Neuronal stem cell (in vitro differentiated cells): Measurements from ENCODE around the gene NTRK2.

Experiments
- DNase-seq: peaks from one replicate; pipeline ENCODE4 v3.0.0-alpha.2; 2013; ENCODE audit warnings: low spot score
- H2AFZ ChIP-seq: one replicate; pipeline ENCODE4 v1.6.1; 2013; ENCODE audit warnings: mild to moderate bottlenecking, low read length, inconsistent platforms
- H2AK5ac ChIP-seq: 2 replicates; pipeline ENCODE4 v1.6.1; 2013; ENCODE audit warnings: low read depth, mild to moderate bottlenecking, inconsistent platforms, low read length, moderate library complexity, mixed read lengths
- H2BK120ac ChIP-seq: 2 replicates; pipeline ENCODE4 v1.6.1; 2013; ENCODE audit warnings: low read depth, mild to moderate bottlenecking, inconsistent platforms, low read length, moderate library complexity, mixed read lengths
- H2BK12ac ChIP-seq: one replicate; pipeline ENCODE4 v1.6.1; 2013; ENCODE audit warnings: low read length, inconsistent platforms
- H2BK15ac ChIP-seq: 2 replicates; pipeline ENCODE4 v1.6.1; 2013; ENCODE audit warnings: mild to moderate bottlenecking, low read length, inconsistent platforms, mixed read lengths
- H2BK5ac ChIP-seq: one replicate; pipeline ENCODE4 v1.6.1; 2013; ENCODE audit warnings: inconsistent platforms, mild to moderate bottlenecking, low read length, moderate library complexity
- H3K14ac ChIP-seq: one replicate; pipeline ENCODE4 v1.6.1; 2013; ENCODE audit warnings: low read length, inconsistent platforms
- H3K18ac ChIP-seq: 2 replicates; pipeline ENCODE4 v1.6.1; 2013; ENCODE audit warnings: low read length, inconsistent platforms
- H3K23ac ChIP-seq: 2 replicates; pipeline ENCODE4 v1.6.1; 2013; ENCODE audit warnings: low read depth, mild to moderate bottlenecking, mixed read lengths, low read length, inconsistent platforms; ENCODE audit not compliant: poor library complexity
- H3K27ac ChIP-seq: replicated peaks from 3 replicates; pipeline ENCODE4 v1.5.1; 2013; ENCODE audit warnings: low read length, inconsistent platforms
- H3K27me3 ChIP-seq, 3 experiments: 2 replicates each; pipeline ENCODE4 v1.6.1; 2013; ENCODE audit warnings: low read length in 3 of 3, mild to moderate bottlenecking in 2 of 3, inconsistent platforms in 1 of 3, low read depth in 1 of 3, mixed read lengths in 1 of 3, moderate library complexity in 1 of 3; ENCODE audit not compliant: control insufficient read depth in 3 of 3, insufficient read depth in 3 of 3
- H3K36me3 ChIP-seq, 2 donors: replicated peaks in 1 of 2; 2 replicates each; pipeline ENCODE4 v1.6.1; 2013; ENCODE audit warnings: low read length in 2 of 2; ENCODE audit not compliant: control insufficient read depth in 2 of 2, insufficient read depth in 2 of 2
- H3K4ac ChIP-seq: 2 replicates; pipeline ENCODE4 v1.6.1; 2013; ENCODE audit warnings: inconsistent platforms, mild to moderate bottlenecking, low read length, moderate library complexity
- H3K4me1 ChIP-seq, 2 donors: 1 replicate in 1 of 2; 2 replicates in 1 of 2; pipeline ENCODE4 v1.6.1; 2013; ENCODE audit warnings: low read length in 2 of 2, low read depth in 1 of 2; ENCODE audit not compliant: control insufficient read depth in 2 of 2, insufficient read depth in 1 of 2
- H3K4me2 ChIP-seq: one replicate; pipeline ENCODE4 v1.6.1; 2013; ENCODE audit warnings: mild to moderate bottlenecking, low read length, inconsistent platforms; ENCODE audit not compliant: insufficient read depth, poor library complexity, severe bottlenecking
- H3K4me3 ChIP-seq, 2 donors: 2 replicates each; pipeline ENCODE4 v1.5.1; 2013; ENCODE audit warnings: low read length in 2 of 2, mild to moderate bottlenecking in 2 of 2, inconsistent platforms in 1 of 2, moderate library complexity in 1 of 2
- H3K79me1 ChIP-seq: one replicate; pipeline ENCODE4 v1.6.1; 2013; ENCODE audit warnings: low read depth, mild to moderate bottlenecking, inconsistent platforms, low read length, moderate library complexity
- H3K9ac ChIP-seq: one replicate; pipeline ENCODE4 v1.6.1; 2013; ENCODE audit warnings: mild to moderate bottlenecking, low read depth, low read length, inconsistent platforms; ENCODE audit not compliant: poor library complexity
- H3K9me3 ChIP-seq, 2 donors: replicated peaks in 1 of 2; 2 replicates each; pipeline versions ENCODE3 to v1.6.1; 2013; ENCODE audit warnings: low read length in 2 of 2, mild to moderate bottlenecking in 2 of 2, inconsistent platforms in 1 of 2, low read depth in 1 of 2, mixed read lengths in 1 of 2, moderate library complexity in 1 of 2; ENCODE audit not compliant: control insufficient read depth in 2 of 2, insufficient read depth in 1 of 2
- H4K8ac ChIP-seq: one replicate; pipeline ENCODE4 v1.6.1; 2013; ENCODE audit warnings: low read depth, mild to moderate bottlenecking, inconsistent platforms, low read length, moderate library complexity
- H4K91ac ChIP-seq: one replicate; pipeline ENCODE4 v1.6.1; 2013; ENCODE audit warnings: low read length, low read depth, mild to moderate bottlenecking, inconsistent platforms; ENCODE audit not compliant: poor library complexity
- WGBS, 2 donors: extraction: QIAGEN DNeasy Blood & Tissue Kit; methylation state at CpG; one replicate each; pipeline ENCODE4 v1.1.7; 2013; ENCODE audit warnings: missing lambda C conversion rate in 2 of 2, mixed read lengths in 1 of 2; ENCODE audit not compliant: insufficient read length in 2 of 2, insufficient replicate concordance in 1 of 2; ENCODE audit errors: extremely low coverage in 2 of 2; 5-methylcytosine and 5-hydroxymethylcytosine counted together

Gene NTRK2

GRCh38 chr9:84761137-84761808 is 91.7 kb downstream of the NTRK2 start:
- H3K36me3 ChIP-seq, result no peaks in the 10 kb centered on the region
- H3K4ac ChIP-seq, result no peak overlapping the region
- no peaks in the 10 kb centered on the region for H3K27me3 ChIP-seq
- H2AK5ac ChIP-seq, result no peak overlapping the region
- no peaks in the 10 kb centered on the region for H3K79me1 ChIP-seq
- H3K23ac ChIP-seq, result no peak overlapping the region
- H2BK12ac ChIP-seq, result no peak overlapping the region
- H3K4me2 ChIP-seq, result no peak overlapping the region
- DNase-seq, result no peak
- no peak overlapping the region for H2BK120ac ChIP-seq
- H3K4me3 ChIP-seq, result no peak overlapping the region
- H2AFZ ChIP-seq, result peak overlapping the region; percentile 61
- no peak overlapping the region for H3K18ac ChIP-seq
- peaks cover 0 to 9% of the 10 kb centered on the region in 2 donors for H3K4me1 ChIP-seq
- no peak overlapping the region for H2BK5ac ChIP-seq
- H4K8ac ChIP-seq, result no peak overlapping the region
- H3K14ac ChIP-seq, result no peak overlapping the region
- H2BK15ac ChIP-seq, result no peak overlapping the region
- no peak overlapping the region for H4K91ac ChIP-seq
- no peak overlapping the region for H3K27ac ChIP-seq
- WGBS, 2 donors, result no CpG with 5 or more reads among the region's 2 CpGs
- no peak overlapping the region for H3K9ac ChIP-seq
- peaks cover 2 to 4% of the 10 kb centered on the region in 2 donors for H3K9me3 ChIP-seq

- Histone ChIP-seq H3K4me3 (no peak overlapping the region), H3K9ac (no peak overlapping the region), H2AK5ac (no peak overlapping the region), H3K14ac (no peak overlapping the region), H4K8ac (no peak overlapping the region), H3K18ac (no peak overlapping the region), H3K4ac (no peak overlapping the region), H2BK15ac (no peak overlapping the region), H3K36me3 (no peaks in the 10 kb centered on the region), H4K91ac (no peak overlapping the region), H3K27me3 (no peaks in the 10 kb centered on the region), H3K9me3 (no peaks in the 10 kb centered on the region), H2BK120ac (no peak overlapping the region), H3K4me2 (no peak overlapping the region), H3K4me1 (no peaks in the 10 kb centered on the region), H3K79me1 (no peaks in the 10 kb centered on the region), H2AFZ (no peak overlapping the region), H3K27ac (no peak overlapping the region), H2BK12ac (no peak overlapping the region), H2BK5ac (no peak overlapping the region), H3K23ac (no peak overlapping the region)
- no peak for DNase-seq
- no CpG with 5 or more reads among the region's 3 CpGs for WGBS, 2 donors
These were observed 103.0 kb downstream of the NTRK2 start for GRCh38 chr9:84772511-84772910.

GRCh38 chr9:84773022-84773421 is 103.5 kb downstream of the NTRK2 start:
- no peak overlapping the region for H2AK5ac ChIP-seq
- no peak overlapping the region for H2AFZ ChIP-seq
- no peak overlapping the region for H3K14ac ChIP-seq
- no peak overlapping the region for H3K18ac ChIP-seq
- no peak overlapping the region for H3K9ac ChIP-seq
- H2BK12ac ChIP-seq, result no peak overlapping the region
- H3K4me3 ChIP-seq, result no peak overlapping the region
- no peak overlapping the region for H3K23ac ChIP-seq
- no peak overlapping the region for H3K4ac ChIP-seq
- H3K4me2 ChIP-seq, result no peak overlapping the region
- no peaks in the 10 kb centered on the region for H3K9me3 ChIP-seq
- DNase-seq, result no peak
- H2BK5ac ChIP-seq, result no peak overlapping the region
- no peak overlapping the region for H4K8ac ChIP-seq
- no peak overlapping the region for H4K91ac ChIP-seq
- no peaks in the 10 kb centered on the region for H3K27me3 ChIP-seq
- H3K27ac ChIP-seq, result no peak overlapping the region
- H3K4me1 ChIP-seq, result no peaks in the 10 kb centered on the region
- H3K36me3 ChIP-seq, result no peaks in the 10 kb centered on the region
- no peaks in the 10 kb centered on the region for H3K79me1 ChIP-seq
- no peak overlapping the region for H2BK120ac ChIP-seq
- H2BK15ac ChIP-seq, result no peak overlapping the region

- H3K23ac ChIP-seq, result no peak overlapping the region
- H4K91ac ChIP-seq, result no peak overlapping the region
- H3K27ac ChIP-seq, result no peak overlapping the region
- no peak overlapping the region for H3K4me2 ChIP-seq
- H2BK5ac ChIP-seq, result no peak overlapping the region
- no peaks in the 10 kb centered on the region for H3K27me3 ChIP-seq
- H2AFZ ChIP-seq, result no peak overlapping the region
- H2BK15ac ChIP-seq, result no peak overlapping the region
- no peak overlapping the region for H2AK5ac ChIP-seq
- H3K9me3 ChIP-seq, result no peaks in the 10 kb centered on the region
- H3K4me3 ChIP-seq, result no peak overlapping the region
- peaks cover 2 to 3% of the 10 kb centered on the region in 2 donors for H3K4me1 ChIP-seq
- no peak overlapping the region for H3K14ac ChIP-seq
- H3K36me3 ChIP-seq, result no peaks in the 10 kb centered on the region
- H3K79me1 ChIP-seq, result no peaks in the 10 kb centered on the region
- no peak overlapping the region for H3K4ac ChIP-seq
- no peak overlapping the region for H4K8ac ChIP-seq
- no peak overlapping the region for H3K9ac ChIP-seq
- no peak overlapping the region for H2BK120ac ChIP-seq
- peak overlapping the region; percentile 12 for H3K18ac ChIP-seq
- no peak for DNase-seq
- WGBS, 2 donors, result no CpG with 5 or more reads among the region's 4 CpGs
- no peak overlapping the region for H2BK12ac ChIP-seq
These were observed 105.6 kb downstream of the NTRK2 start for GRCh38 chr9:84775056-84775643.
